H9 (cell line): ENCODE results near the gene GNE. TPM values are rescaled to one million over a fixed set of nuclear protein-coding genes. Genes with fewer than 3 reads are reported as not detected.

Experiments used
- DNase-seq: peaks from one replicate; pipeline ENCODE4 v3.0.0-alpha.2; 2017
- H2AFZ ChIP-seq: one replicate; pipeline ENCODE4 v1.6.1; 2013; ENCODE audit warnings: mild to moderate bottlenecking, low read length, control low read depth, moderate library complexity
- H2AK5ac ChIP-seq: 2 replicates; pipeline ENCODE4 v1.6.1; 2013; ENCODE audit warnings: low read length, control low read depth, mixed read lengths; ENCODE audit not compliant: insufficient read length
- H2BK120ac ChIP-seq: one replicate; pipeline ENCODE4 v1.6.1; 2013; ENCODE audit warnings: low read depth, mild to moderate bottlenecking, low read length, control low read depth, inconsistent platforms; ENCODE audit not compliant: poor library complexity, severe bottlenecking
- H2BK12ac ChIP-seq: 2 replicates; pipeline ENCODE4 v1.6.1; 2013; ENCODE audit warnings: low read length, control low read depth, mixed read lengths, low read depth; ENCODE audit not compliant: insufficient read length
- H2BK15ac ChIP-seq: 2 replicates; pipeline ENCODE4 v1.6.1; 2013; ENCODE audit warnings: low read depth, low read length, control low read depth
- H2BK20ac ChIP-seq: one replicate; pipeline ENCODE4 v1.6.1; 2013; ENCODE audit warnings: low read depth, mild to moderate bottlenecking, low read length, control low read depth, inconsistent platforms; ENCODE audit not compliant: poor library complexity, severe bottlenecking
- H2BK5ac ChIP-seq: 2 replicates; pipeline ENCODE4 v1.6.1; 2013; ENCODE audit warnings: low read length, control low read depth, mixed read lengths; ENCODE audit not compliant: insufficient read length
- H3K14ac ChIP-seq: 2 replicates; pipeline ENCODE4 v1.6.1; 2013; ENCODE audit warnings: low read length, control low read depth; ENCODE audit not compliant: insufficient read depth
- H3K18ac ChIP-seq: 2 replicates; pipeline ENCODE4 v1.6.1; 2013; ENCODE audit warnings: low read depth, mild to moderate bottlenecking, mixed read lengths, low read length, control low read depth; ENCODE audit not compliant: insufficient read length
- H3K23ac ChIP-seq: 2 replicates; pipeline ENCODE4 v1.6.1; 2013; ENCODE audit warnings: low read length, control low read depth, mixed read lengths, low read depth; ENCODE audit not compliant: insufficient read length
- H3K23me2 ChIP-seq: 2 replicates; pipeline ENCODE4 v1.6.1; 2013; ENCODE audit warnings: low read depth, mild to moderate bottlenecking, mixed read lengths, low read length, control low read depth; ENCODE audit not compliant: insufficient read length, poor library complexity, severe bottlenecking
- H3K27ac ChIP-seq: 2 replicates; pipeline ENCODE4 v1.5.1; 2013; ENCODE audit warnings: low read length, control low read depth, mixed read lengths, low read depth; ENCODE audit not compliant: insufficient read length
- H3K27me3 ChIP-seq: 2 replicates; pipeline ENCODE4 v1.6.1; 2013; ENCODE audit warnings: low read length, control low read depth, inconsistent platforms; ENCODE audit not compliant: insufficient read depth
- H3K4ac ChIP-seq: 2 replicates; pipeline ENCODE4 v1.6.1; 2013; ENCODE audit warnings: low read depth, mild to moderate bottlenecking, control low read depth, inconsistent platforms, low read length, moderate library complexity
- H3K4me1 ChIP-seq: 2 replicates; pipeline ENCODE4 v1.6.1; 2013; ENCODE audit warnings: low read length, control low read depth, inconsistent platforms; ENCODE audit not compliant: insufficient read depth
- H3K4me2 ChIP-seq: 2 replicates; pipeline ENCODE4 v1.6.1; 2013; ENCODE audit warnings: low read length, control low read depth, mixed read lengths; ENCODE audit not compliant: insufficient read length, insufficient read depth
- H3K56ac ChIP-seq: 2 replicates; pipeline ENCODE4 v1.6.1; 2013; ENCODE audit warnings: low read depth, mild to moderate bottlenecking, mixed read lengths, low read length, control low read depth; ENCODE audit not compliant: insufficient read length
- H3K79me1 ChIP-seq: 2 replicates; pipeline ENCODE4 v1.6.1; 2013; ENCODE audit warnings: low read depth, mild to moderate bottlenecking, moderate library complexity, low read length, control low read depth, inconsistent platforms; ENCODE audit not compliant: insufficient read depth, poor library complexity, severe bottlenecking
- H3K79me2 ChIP-seq: 2 replicates; pipeline ENCODE4 v1.6.1; 2013; ENCODE audit warnings: low read length, control low read depth, inconsistent platforms; ENCODE audit not compliant: insufficient read depth
- H3K9ac ChIP-seq: 2 replicates; pipeline ENCODE4 v1.6.1; 2013; ENCODE audit warnings: low read length, control low read depth, mixed read lengths; ENCODE audit not compliant: insufficient read length; ENCODE audit errors: extremely low read depth
- H3K9me3 ChIP-seq: one replicate; pipeline ENCODE4 v1.6.1; 2013; ENCODE audit warnings: low read depth, low read length, inconsistent platforms; ENCODE audit not compliant: control insufficient read depth
- H3T11ph ChIP-seq: one replicate; pipeline ENCODE4 v1.6.1; 2013; ENCODE audit warnings: mild to moderate bottlenecking, low read length, control low read depth, inconsistent platforms
- H4K20me1 ChIP-seq: one replicate; pipeline ENCODE4 v1.6.1; 2013; ENCODE audit not compliant: control insufficient read depth, insufficient read length, insufficient read depth
- H4K5ac ChIP-seq: 2 replicates; pipeline ENCODE4 v1.6.1; 2013; ENCODE audit warnings: low read depth, mild to moderate bottlenecking, mixed read lengths, low read length, control low read depth; ENCODE audit not compliant: insufficient read length
- H4K8ac ChIP-seq: replicated peaks from 2 replicates; pipeline ENCODE4 v1.6.1; 2013; ENCODE audit warnings: low read length, control low read depth, mixed read lengths, low read depth; ENCODE audit not compliant: insufficient read length
- H4K91ac ChIP-seq: 2 replicates; pipeline ENCODE4 v1.6.1; 2013; ENCODE audit warnings: low read depth, mild to moderate bottlenecking, moderate library complexity, mixed read lengths, low read length, control low read depth; ENCODE audit not compliant: insufficient read length
- H3K27ac Mint-ChIP-seq, 3 experiments: 2 replicates in 2 of 3; 3 replicates in 1 of 3; pipeline ENCODE4 v1.8.0; 2020 to 2021; ENCODE audit warnings: mixed read lengths in 3 of 3, mild to moderate bottlenecking in 1 of 3, moderate library complexity in 1 of 3
- H3K27me3 Mint-ChIP-seq: 2 replicates; pipeline ENCODE4 v1.8.0; 2021; ENCODE audit warnings: low read depth, mild to moderate bottlenecking, moderate library complexity, mixed read lengths
- H3K36me3 Mint-ChIP-seq, 3 experiments: 2 replicates in 2 of 3; 3 replicates in 1 of 3; pipeline ENCODE4 v1.8.0; 2020 to 2021; ENCODE audit warnings: low read depth in 3 of 3, mixed read lengths in 3 of 3; ENCODE audit not compliant: insufficient read depth in 1 of 3
- H3K4me1 Mint-ChIP-seq, 2 experiments: 2 replicates each; pipeline ENCODE4 v1.8.0; 2020; ENCODE audit warnings: mixed read lengths in 2 of 2
- H3K4me3 Mint-ChIP-seq, 2 experiments: 2 replicates in 1 of 2; 3 replicates in 1 of 2; pipeline ENCODE4 v1.8.0; 2020 to 2021; ENCODE audit warnings: mild to moderate bottlenecking in 2 of 2, mixed read lengths in 2 of 2, moderate library complexity in 1 of 2
- H3K9me3 Mint-ChIP-seq, 2 experiments: 2 replicates in 1 of 2; 3 replicates in 1 of 2; pipeline ENCODE4 v1.8.0; 2020; ENCODE audit warnings: mild to moderate bottlenecking in 2 of 2, mixed read lengths in 2 of 2, moderate library complexity in 1 of 2
- WGBS: extraction: QIAGEN DNeasy Blood & Tissue Kit; methylation state at CpG from one replicate; pipeline ENCODE4 v1.1.7; 2013; ENCODE audit warnings: missing lambda C conversion rate, low lambda C conversion rate, mixed read lengths; ENCODE audit not compliant: insufficient read length; ENCODE audit errors: extremely low coverage; 5-methylcytosine and 5-hydroxymethylcytosine counted together
- total RNA-seq: library from RNA; stranded (reverse); gene quantifications from 2 replicates; pipeline ENCODE4 v1.2.1, GENCODE V29; 2021
- TF ChIP-seq, protein P1 (sequence below): fragments of 200-600 bp; sonication (generic); conservative IDR thresholded peaks from 3 replicates; pipeline ENCODE4 v1.8.0; 2021; ENCODE audit warnings: antibody characterized with exemption, mild to moderate bottlenecking

The GNE gene
- total RNA-seq, 1 experiment from 2014 or later: 6.3 TPM

DNA sequence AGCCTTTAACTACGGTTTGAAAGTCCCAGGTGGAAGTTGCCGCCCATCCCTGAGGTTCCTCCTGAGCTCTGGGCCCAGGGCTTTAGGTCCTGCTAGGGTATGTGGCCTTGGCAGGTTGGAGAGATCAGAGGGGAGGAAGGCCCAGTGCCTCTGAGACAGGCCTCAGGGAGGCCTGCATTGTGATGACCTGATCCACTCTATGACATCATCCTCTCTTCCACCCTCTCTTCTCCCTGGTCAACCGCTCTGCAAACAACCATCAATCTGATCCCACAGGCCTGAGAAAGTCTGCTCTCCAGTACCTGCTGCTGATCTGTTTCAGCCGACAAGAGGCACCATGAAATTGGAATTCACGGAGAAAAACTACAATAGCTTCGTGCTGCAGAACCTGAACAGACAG is 89.1 kb downstream of the GNE start, which contains the start of gene CCIN:
TSS of gene CCIN (plus strand) at position 223 of the 400 bp plus-strand sequence. CDS start at position 338, 115 bp downstream.
- H3K9me3 ChIP-seq: no peaks in the 10 kb centered on the region
- DNase-seq: no peak
- no peak within 1 kb of the TSS for H3K18ac ChIP-seq
- no peak within 1 kb of the TSS for H4K91ac ChIP-seq
- H3K56ac ChIP-seq: no peak within 1 kb of the TSS
- no peak within 1 kb of the TSS for H3K4me3 Mint-ChIP-seq
- H2BK12ac ChIP-seq: no peak within 1 kb of the TSS
- no peak within 1 kb of the TSS for H3T11ph ChIP-seq
- H3K14ac ChIP-seq: no peak within 1 kb of the TSS
- no CpG with 5 or more reads among the region's 6 CpGs for WGBS
- no peak within 1 kb of the TSS for H2BK5ac ChIP-seq
- no peaks in the 10 kb centered on the region for H4K20me1 ChIP-seq
- H3K23ac ChIP-seq: no peak within 1 kb of the TSS
- TF ChIP-seq, protein P1, sequence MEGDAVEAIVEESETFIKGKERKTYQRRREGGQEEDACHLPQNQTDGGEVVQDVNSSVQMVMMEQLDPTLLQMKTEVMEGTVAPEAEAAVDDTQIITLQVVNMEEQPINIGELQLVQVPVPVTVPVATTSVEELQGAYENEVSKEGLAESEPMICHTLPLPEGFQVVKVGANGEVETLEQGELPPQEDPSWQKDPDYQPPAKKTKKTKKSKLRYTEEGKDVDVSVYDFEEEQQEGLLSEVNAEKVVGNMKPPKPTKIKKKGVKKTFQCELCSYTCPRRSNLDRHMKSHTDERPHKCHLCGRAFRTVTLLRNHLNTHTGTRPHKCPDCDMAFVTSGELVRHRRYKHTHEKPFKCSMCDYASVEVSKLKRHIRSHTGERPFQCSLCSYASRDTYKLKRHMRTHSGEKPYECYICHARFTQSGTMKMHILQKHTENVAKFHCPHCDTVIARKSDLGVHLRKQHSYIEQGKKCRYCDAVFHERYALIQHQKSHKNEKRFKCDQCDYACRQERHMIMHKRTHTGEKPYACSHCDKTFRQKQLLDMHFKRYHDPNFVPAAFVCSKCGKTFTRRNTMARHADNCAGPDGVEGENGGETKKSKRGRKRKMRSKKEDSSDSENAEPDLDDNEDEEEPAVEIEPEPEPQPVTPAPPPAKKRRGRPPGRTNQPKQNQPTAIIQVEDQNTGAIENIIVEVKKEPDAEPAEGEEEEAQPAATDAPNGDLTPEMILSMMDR: no peak
- no peak within 1 kb of the TSS for H3K4ac ChIP-seq
- no peaks in the 10 kb centered on the region for H3K27me3 ChIP-seq
- no peak within 1 kb of the TSS for H3K27ac ChIP-seq
- H3K27ac Mint-ChIP-seq: no peak within 1 kb of the TSS
- H4K5ac ChIP-seq: no peak within 1 kb of the TSS
- peaks cover 9 to 16% of the 10 kb centered on the region in 2 experiments for H3K4me1 Mint-ChIP-seq
- H3K36me3 Mint-ChIP-seq: no peaks in the 10 kb centered on the region
- H3K79me2 ChIP-seq: no peaks in the 10 kb centered on the region
- peaks cover 28% of the 10 kb centered on the region for H3K27me3 Mint-ChIP-seq
- no peak within 1 kb of the TSS for H3K4me2 ChIP-seq
- H2AFZ ChIP-seq: no peak within 1 kb of the TSS
- H2BK120ac ChIP-seq: no peak within 1 kb of the TSS
- no peaks in the 10 kb centered on the region for H3K23me2 ChIP-seq
- no peaks in the 10 kb centered on the region for H3K79me1 ChIP-seq
- no peak within 1 kb of the TSS for H3K9ac ChIP-seq
- H4K8ac ChIP-seq: no peak within 1 kb of the TSS
- H3K4me1 ChIP-seq: no peaks in the 10 kb centered on the region
- no peak within 1 kb of the TSS for H2AK5ac ChIP-seq
- no peak within 1 kb of the TSS for H2BK15ac ChIP-seq
- no peaks in the 10 kb centered on the region for H3K9me3 Mint-ChIP-seq
- H2BK20ac ChIP-seq: no peak within 1 kb of the TSS
